Stimulated activated naive CD8-positive, alpha-beta T cell treated with anti-CD3 and anti-CD28 coated beads, Interleukin-15, Interleukin-2, amounts not matched to agents 100 U/mL and 50 U/mL, for 24 hours (primary cell): ENCODE results near the gene TMEM168.
"Not testable (repeated sequence)": the region's sequence is repeated elsewhere in the genome, so short reads cannot be mapped to it uniquely, and the experiment has no call there.

Source experiments
- ATAC-seq: fragments of 150-1000 bp; cut with Tn5 transposase; one replicate; pipeline ENCODE4 v1.10.0; 2021
- DNase-seq: peaks from one replicate; pipeline ENCODE4 v3.0.0; 2021

TMEM168 gene

DNA sequence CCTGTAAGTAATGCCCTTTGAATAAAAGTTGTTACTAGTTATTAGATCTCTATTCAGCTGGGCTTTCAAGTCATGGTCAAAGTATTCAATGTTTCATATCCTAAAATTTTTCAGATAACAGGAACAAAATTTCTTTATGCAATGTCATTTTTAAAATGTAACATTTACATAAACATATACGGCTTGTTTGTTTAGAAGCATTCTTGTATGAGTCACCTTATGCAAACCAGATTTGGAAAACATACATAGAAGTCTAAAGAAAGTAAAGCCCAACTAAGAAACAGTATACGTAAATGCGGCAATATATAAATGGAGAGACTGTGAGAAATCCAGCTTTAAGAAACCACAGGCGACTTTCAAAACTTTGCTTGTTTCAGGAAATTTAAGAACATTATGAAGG is 10.5 kb downstream of the TMEM168 start:
- no peak for ATAC-seq
- DNase-seq, result no peak

DNA sequence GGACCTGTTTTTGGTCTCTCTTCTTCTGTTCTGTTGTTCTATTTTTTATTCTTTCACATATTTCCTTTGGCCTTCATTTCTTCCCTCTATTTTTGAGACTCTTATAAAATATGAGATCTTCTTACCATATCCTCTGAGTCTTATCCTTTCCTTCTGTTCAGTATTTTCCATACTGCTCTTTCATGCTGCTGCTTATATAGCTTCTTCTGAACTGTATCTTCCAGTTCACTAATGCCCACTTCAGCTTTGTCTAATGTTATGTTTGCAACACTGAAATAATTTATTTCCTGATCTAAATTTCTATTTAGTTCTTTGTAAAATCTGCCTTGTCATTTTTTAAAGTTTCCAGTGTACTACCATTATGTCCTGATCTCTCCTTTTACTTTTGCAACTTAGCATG is 12.8 kb downstream of the TMEM168 start:
- ATAC-seq, result no peak

DNA sequence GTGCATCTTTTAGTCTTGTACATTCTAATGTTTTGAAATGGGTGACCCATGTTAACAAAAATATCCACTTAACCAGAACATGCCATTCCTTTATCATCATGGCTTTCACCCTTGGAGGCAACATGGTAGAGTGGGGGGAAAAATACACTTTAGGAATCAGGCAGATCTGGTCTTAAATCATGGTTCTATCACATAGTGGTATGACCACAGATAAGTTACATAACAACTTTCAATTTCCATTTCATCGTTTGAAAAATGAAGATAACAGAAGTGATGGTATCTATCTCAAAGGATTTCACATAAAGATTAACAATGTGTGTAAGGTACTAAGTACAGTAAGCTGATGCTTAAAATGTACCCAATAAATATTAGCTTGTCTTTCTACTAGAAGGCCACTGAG is 19.0 kb downstream of the TMEM168 start:
- DNase-seq, result no peak
- ATAC-seq, result no peak

More for the DNA sequence above, 12.8 kb downstream of the TMEM168 start:
- no peak for DNase-seq

DNA sequence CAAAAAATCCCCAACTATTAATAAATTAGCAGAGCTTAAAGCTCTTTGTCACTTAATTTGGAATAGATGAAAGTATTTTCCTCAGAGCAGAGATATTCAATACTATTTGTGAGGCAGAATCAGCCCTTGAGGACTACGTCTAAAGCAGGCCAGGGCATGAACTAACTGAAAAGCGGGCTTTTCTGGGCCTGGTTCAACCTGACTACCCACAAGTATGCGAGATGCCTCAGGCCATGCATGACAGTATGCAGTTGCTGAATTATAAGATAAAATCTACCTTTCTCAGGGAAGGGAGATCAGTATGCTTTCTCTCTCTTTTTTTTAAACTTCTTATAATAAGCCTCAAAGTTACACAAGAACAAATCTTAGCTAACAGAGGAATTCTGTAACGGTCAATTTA is 20.1 kb downstream of the TMEM168 start:
- ATAC-seq, result no peak
- no peak for DNase-seq

DNA sequence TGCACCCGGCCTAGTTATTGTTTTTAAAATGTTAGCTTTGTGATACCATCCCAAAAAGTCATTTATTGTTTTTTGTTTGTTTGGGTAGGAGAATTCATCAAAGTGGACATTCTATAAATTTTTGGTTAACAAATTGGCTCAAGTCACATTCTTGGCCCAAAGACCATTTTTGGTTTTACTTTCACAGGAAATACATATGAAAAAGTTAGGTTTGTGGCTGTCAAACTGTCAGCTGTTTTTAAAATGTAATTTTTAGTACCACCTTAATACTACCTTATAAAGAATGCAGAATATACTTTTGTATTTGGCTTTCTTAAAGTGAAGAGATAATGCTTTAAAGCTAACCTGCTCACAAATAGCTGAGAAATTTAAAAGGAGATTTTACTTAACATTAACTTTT is 25.1 kb downstream of the TMEM168 start:
- ATAC-seq (no peak), DNase-seq (no peak)

DNA sequence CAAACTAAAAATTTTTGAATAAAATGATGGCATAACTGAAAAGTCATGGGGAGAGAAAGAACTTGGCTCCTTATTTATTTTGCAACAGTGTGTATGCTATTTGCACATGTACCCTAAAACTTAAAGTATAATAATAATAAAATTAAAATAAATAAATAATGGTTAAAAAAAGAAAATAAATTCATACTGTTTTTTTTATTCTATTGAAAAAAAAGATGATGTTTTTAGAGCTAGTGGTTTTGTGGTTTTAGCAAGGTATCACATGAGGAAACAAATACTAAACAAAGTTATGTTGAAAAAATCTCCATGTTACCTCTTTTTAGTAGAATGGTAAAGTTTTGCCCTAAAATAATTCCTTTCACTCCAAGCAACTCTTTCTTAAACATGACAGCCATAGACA is 26.2 kb downstream of the TMEM168 start:
- no peak for ATAC-seq

DNA sequence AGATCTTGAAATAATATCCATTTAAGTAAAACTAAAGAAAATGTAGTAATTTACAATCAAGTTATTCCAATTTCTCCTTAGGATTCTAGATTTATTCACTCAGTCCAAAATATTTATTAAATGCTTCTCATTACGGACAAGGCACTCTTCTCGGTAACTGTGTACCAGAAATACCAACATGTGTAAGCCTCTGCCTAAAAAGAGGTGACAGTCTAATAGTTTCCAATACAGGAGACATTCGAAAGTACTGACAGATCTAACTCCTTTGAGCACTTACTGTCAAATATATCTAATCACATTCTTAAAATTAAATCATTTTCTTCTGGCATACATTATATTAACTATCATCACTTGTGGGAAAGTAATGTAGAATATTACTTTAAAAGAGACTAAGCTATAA is 26.9 kb downstream of the TMEM168 start:
- ATAC-seq (no peak), DNase-seq (no peak)

More for the DNA sequence above, 26.2 kb downstream of the TMEM168 start:
- no peak for DNase-seq

DNA sequence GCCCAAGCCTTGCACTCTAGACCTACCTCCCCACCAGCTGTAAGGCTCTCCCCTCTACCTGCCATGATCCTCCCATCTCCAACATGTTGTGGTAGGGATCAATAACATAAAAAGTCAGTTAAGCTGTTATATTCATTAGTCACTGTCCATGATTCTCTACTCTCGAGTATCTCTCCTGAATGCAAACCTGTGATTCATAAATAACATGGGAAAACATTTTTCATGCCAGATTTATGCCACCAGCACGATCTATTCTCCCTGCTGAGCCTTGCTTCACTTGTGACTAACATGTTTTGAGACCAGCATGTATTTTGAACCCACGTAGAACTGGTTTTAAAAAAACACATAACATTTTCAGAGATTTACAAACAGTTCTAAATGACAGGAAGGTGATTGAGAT is 30.3 kb downstream of the TMEM168 start:
- no peak for ATAC-seq
- no peak for DNase-seq

DNA sequence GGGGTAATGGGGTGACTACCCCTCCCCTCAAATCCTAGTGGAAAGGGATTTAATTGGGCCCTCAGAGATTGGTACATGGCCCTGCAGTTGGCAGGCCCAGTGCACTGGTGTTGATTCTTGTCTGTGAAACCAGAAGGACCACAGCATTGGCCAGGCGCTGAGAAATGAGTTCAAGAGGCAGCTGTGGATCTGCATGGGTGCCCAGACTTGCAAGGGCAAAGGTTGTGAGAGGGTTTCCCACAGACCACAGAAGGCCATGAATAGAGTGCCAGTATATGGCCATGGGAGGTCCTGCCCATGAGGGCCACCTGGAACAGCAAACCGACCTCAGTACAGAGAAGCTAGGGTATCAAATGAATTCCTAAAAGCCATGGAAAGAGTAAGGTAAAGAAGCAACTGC is 32.9 kb downstream of the TMEM168 start:
- ATAC-seq, result no peak

DNA sequence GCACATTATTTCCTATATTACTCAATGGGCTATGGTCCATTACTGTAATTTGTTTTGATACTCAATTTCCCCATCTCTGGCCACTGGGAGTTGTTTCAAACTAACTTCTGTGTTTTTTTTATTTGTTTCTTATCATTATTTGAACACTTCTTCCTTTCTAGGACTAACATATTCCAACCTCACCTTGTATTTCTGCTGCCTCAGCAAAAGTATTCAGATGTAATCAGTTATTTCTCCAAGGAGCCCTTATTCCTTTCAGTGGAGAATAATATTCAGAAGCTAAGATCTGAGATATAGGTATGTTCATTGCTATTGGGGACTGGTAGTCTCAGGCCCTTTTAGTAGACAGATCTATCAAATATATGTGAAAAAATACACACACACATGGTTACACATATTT is 36.9 kb downstream of the TMEM168 start:
- DNase-seq, result no peak
- no peak for ATAC-seq

More for the DNA sequence above, 32.9 kb downstream of the TMEM168 start:
- no peak for DNase-seq

DNA sequence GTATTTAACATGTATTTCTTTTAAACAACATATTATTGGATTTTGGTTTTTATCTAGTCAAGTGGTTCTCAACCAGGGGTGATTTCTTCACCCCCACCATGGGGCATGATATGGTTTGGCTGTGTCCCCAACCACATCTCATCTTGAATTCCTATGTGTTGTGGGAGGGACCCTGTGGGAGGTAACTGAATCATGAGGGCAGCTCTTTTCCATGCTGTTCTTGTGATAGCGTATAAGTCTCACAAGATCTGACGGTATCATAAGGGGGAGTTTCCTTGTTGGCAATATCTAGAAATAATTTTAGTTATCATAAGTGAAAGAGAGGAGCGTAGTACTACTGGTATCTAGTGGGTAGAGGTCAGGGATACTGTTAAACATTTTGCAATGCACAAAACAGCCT is 37.6 kb downstream of the TMEM168 start:
- DNase-seq (no peak), ATAC-seq (no peak)

DNA sequence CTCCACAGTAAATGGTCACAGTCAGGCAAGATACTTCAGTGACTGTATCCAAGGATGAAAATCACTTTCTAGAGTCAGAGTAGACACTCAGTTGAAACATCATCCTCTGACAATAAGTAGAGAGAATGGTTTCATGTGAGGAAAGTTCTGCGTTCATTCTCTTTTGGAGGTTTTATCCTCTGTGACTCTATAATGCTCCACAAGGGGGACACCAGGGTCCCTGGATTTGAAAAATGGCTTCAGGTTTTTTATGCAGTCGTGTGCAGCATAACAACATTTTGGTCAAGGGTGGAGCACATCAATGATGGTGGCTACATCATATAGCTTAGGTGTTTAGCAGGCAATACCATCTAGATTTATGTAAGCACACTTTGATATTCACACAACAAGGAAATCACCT is 40.4 kb downstream of the TMEM168 start:
- ATAC-seq (no peak), DNase-seq (no peak)

DNA sequence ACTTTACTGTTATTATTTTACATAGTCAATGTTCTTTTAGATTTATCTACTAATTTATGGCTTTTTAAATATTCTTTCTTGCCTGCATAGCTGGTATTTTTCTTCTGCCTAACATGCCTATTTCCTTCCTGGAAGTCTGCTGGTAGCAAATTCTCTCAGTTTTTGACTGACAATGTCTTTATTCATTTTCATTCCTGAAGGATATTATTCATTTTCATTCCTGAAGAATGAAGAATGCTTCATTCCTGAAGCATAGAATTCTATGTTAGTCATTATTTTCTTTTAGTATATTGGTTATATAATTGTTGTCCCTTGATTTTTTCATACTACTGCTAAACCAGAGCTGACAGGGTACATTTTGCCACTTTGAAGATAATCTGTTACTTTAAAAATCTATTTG is 41.8 kb downstream of the TMEM168 start:
- DNase-seq (no peak), ATAC-seq (no peak)

DNA sequence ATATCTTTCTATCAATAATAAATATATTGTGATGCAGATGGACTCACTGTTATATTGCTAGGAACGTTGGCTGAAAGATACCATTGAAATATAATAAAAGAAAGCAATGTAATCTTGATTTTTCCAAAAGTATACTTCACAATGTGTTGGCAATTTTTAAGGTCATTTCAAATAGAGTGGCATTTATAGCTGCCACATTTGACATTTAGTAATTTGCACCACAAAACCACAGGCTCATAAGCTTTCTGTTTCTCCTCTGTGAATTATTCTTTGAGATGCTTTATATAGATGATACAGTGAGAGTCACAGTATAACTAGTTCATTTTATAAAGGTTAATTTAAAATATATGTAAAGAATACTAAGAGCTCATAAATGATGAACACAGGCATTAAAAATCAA is 44.6 kb downstream of the TMEM168 start:
- DNase-seq (no peak), ATAC-seq (peak; percentile 28)

DNA sequence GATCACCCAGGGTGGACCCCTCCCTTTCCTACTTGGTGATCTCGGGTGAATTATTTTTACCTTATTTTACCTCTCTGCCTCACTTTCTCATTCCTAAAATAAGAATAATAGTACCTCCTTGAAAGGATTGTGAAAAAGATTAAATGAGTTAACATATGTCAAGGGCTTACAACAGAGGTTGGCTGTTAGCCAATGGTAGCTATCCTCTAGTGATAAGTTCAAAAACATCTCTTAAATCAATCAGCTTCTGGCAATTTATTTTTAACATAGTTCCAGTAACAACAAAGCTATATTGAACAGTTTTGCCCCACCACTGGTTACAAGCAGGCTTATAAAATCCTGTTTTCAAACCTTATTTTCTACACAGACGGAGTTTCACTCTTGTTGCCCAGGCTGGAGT is 45.4 kb downstream of the TMEM168 start:
- ATAC-seq (no peak), DNase-seq (no peak)

DNA sequence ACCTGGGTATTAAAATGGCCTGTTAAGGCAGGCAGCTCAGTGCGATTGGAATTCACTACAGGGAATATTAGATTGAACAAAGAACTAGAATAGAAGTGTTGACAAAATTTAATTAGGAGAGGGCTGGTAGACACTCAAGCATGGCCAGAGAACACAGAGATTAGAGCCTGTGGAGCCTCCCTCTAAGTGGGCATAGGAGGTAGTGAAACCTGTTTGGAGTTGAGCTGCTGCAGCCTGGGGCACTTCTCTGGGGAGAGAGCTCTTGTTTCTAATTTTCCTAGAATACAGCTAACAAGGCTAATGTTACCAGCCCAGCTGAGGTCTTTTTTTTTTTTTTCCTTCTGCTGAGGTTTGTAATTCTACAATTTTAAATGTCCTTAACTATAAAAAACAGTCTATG is 46.4 kb downstream of the TMEM168 start:
- ATAC-seq (no peak), DNase-seq (no peak)

DNA sequence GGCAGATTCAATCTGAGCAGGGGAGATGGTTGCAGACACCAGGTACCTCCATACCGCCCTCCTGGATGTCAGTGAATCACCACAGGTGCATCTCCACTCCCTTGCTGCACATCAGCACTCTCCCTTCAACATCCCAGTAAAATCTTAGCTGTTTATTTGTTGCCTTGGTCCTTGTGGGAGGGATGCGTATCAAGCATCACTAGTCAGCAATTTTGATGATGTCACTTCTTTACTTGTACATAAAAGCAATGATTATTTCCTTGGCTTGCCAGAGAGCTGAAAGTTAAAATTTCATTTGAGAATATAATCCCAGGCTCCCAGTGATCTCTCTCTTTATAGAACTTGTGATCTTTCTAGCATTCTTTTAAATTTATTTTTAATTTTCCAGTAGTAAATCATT is 49.5 kb downstream of the TMEM168 start:
- ATAC-seq (no peak), DNase-seq (no peak)

DNA sequence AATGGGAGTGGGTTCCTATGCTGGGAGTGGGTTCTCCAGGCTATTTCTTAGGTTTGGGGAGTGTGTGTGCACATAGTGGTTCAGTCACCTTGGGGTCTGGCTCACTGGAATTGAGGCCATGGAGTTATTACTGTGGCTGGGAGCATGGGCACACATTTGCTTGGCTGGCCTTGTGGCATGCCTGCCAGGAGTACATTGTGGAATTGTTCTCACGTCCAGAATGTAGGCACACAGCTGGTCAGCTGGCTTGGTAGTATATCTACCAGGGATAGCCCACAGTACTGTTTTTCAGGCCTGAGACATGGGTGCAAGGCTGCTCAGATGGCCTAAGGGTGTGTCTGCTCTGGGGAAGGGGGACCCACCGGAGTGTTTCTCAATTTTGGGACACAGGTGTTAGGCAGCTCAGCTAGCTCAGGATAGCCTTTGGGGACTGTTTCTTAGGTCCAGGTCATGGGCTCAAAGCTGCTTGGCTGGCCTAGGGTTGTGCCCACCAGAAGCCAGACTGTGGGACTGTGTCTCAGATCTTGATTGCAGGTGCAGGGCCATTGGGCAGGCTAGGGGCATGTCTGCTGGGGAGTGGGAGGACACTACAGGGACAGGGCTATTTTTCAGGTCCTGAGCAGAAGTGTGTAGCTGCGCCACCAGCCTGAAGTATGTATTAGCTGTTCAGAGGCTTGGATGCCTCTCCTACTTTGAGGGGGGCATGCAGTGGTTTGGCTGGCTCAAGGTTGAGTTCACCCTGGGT is 50.6 kb downstream of the TMEM168 start:
- ATAC-seq, result no peak
- no peak for DNase-seq

DNA sequence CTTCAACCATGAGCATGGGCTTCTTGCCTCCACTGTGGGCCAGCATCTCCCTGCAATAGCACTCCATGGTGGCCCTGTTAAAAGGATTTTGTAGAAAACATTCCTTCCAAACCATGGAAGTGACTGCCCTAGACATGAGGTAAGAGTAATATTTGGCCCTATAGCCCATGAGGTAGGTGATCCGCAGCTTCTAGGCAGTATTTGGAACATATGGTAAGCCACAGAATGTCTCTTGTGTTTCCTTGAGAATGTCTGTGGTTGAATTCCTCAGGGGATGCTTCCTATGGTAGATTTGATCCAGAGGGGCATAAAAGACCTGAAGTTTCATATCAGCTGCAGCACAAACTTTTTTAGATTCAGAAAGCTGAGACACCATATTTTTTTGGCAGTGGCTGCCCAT is 54.9 kb downstream of the TMEM168 start:
- ATAC-seq (no peak), DNase-seq (no peak)

DNA sequence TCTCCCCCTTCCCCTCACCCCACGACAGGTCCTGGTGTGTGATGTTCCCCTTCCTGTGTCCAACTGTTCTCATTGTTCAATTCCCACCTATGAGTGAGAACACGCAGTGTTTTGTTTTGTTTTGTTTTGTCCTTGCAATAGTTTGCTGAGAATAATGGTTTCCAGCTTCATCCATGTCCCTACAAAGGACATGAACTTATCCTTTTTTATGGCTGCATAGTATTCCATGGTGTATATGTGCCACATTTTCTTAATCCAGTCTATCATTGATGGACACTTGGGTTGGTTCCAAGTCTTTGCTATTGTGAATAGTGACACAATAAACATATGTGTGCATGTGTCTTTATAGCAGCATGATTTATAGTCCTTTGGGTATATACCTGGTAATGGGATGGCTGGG is 58.9 kb downstream of the TMEM168 start:
- DNase-seq, ATAC-seq: not testable (repeated sequence)

DNA sequence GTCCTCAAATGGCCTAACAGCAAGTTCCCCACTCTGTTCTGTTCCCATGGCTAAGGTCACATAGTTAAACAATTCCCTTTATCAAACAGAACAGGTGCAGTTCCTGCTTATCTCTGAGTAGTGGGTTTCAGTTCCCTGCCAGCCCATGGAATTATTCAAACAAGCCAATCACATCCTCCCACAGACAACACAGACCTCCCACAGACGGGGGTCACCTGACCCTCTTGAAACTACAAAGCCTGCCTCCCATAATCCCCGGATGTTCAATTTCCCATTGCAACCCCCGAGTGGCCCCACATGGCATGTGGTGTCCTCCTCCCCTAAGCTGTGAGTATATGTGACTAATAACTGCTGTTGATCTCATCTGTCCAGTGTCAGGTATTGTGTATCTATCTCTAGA is 64.1 kb downstream of the TMEM168 start:
- DNase-seq (no peak), ATAC-seq (no peak)

DNA sequence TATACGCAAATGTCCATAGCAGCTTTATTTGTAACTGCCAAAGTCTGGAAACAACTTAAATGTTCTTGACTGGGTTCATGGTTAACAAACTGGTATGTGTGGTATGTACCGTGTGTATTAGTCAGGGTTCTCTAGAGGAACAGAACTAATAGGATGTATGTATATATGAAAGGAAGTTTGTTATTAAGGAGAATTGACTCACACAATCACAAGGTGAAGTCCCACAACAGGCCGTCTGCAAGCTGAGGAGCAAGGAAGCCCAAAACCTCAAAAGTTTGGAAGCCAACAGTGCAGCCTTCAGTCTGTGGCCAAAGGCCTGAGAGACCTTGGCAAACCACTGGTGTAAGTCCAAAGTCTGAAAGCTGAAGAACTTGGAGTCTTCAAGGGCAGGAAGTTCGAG is 66.8 kb downstream of the TMEM168 start:
- ATAC-seq (no peak), DNase-seq (no peak)

DNA sequence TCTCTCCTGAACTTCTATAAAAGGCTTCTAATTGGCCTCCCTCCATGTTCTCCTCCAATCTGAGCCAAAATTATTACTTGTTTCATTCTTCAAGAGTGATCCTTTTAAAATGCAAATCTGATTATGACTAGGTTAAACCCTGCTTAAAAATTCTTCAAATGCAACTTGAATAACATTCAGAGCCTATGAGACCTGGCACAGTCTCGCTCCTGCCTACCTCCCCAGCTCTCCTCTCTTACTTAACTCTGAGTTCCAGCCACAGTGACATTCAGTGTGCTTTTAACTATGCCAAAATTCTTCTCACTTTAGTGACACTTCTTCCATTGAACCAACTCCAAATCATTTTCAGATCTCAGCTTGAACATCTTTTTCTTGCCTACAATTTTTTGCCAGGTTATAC is 68.8 kb downstream of the TMEM168 start:
- DNase-seq (no peak), ATAC-seq (no peak)

DNA sequence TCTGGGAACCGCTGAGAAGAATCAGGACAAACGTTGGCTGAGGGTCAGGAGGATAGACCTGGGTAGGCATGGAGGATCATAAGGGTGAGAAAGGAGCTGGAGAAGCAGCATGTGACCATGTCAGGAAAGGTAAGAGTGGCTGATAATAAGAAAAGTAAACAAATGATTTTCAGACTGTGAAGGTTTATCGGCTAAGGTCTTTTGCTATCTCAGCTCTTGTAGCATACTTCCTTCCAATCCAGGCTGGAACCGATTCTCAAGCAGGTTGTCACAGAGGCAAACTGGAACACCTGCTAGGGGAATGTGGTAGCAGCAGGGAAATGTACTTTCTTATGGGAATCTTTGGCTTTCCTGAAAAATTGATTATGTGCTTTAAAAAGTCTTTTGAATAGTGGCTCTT is 74.7 kb downstream of the TMEM168 start:
- DNase-seq (no peak), ATAC-seq (no peak)

DNA sequence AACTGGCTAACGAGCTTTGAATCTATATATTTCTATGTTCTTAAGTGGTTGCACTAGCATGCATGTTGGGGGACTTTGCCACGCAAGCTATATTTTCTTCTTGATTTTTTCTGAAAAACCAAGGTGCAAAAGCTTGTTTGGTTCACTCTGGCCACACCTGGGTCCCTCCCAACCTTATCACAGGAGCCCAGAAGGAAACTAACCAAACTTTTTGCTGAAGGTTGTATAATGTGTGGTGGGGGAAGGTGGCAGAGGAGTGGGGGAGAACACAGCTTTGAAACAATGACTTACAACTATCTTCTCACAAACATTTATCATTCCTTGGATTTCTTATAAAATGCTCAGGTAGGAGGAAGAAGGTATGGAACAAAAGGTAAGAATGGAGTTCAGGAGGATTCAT is 75.3 kb downstream of the TMEM168 start:
- ATAC-seq (no peak), DNase-seq (no peak)
